HL-60 (cell line): ENCODE results near the gene NFIC.
"Not testable (repeated sequence)": the region's sequence is repeated elsewhere in the genome, so short reads cannot be mapped to it uniquely, and the experiment has no call there.

ENCODE experiments used
- DNase-seq, 2 experiments: peaks; one replicate each; pipeline ENCODE4 v3.0.0-alpha.2; 2010 to 2020; ENCODE audit warnings: low read depth in 1 of 2, low spot score in 1 of 2
- H3K27ac ChIP-seq: fragments of 250-450 bp; sonication (Bioruptor Pico); replicated peaks from 2 replicates; pipeline ENCODE4 v1.5.1; 2020; ENCODE audit warnings: mild to moderate bottlenecking, moderate library complexity
- H3K27me3 ChIP-seq: fragments of 250-450 bp; sonication (Bioruptor Pico); 2 replicates; pipeline ENCODE4 v1.5.1; 2021; ENCODE audit warnings: mild to moderate bottlenecking, moderate library complexity; ENCODE audit not compliant: insufficient read depth, poor library complexity, severe bottlenecking
- H3K4me3 ChIP-seq: replicated peaks from 2 replicates; pipeline ENCODE4 v1.5.1; 2011; ENCODE audit warnings: mild to moderate bottlenecking, control low read depth, low read length; ENCODE audit not compliant: insufficient read depth
- GABPA ChIP-seq: IDR thresholded peaks from 2 replicates; pipeline ENCODE4 v1.6.1; 2012; ENCODE audit warnings: low read depth
- POLR2AphosphoS5 ChIP-seq: IDR thresholded peaks from 2 replicates; pipeline ENCODE4 v1.6.1; 2012; ENCODE audit warnings: low read depth
- REST ChIP-seq: IDR thresholded peaks from 2 replicates; pipeline ENCODE4 v1.6.1; 2012; ENCODE audit warnings: low read depth; ENCODE audit not compliant: insufficient replicate concordance
- SPI1 ChIP-seq: IDR thresholded peaks from 2 replicates; pipeline ENCODE4 v1.6.1; 2012; ENCODE audit warnings: low read depth, mild to moderate bottlenecking, borderline replicate concordance
- TF ChIP-seq, protein P1 (sequence below): IDR thresholded peaks from one replicate; pipeline ENCODE4 v1.5.1; 2011; ENCODE audit warnings: low read length, control low read depth, inconsistent platforms; ENCODE audit not compliant: insufficient read depth

The NFIC gene

GRCh38 chr19:3345850-3346460 lies 20.4 kb upstream of the NFIC start:
- no peak overlapping the region for H3K27ac ChIP-seq
- H3K27me3 ChIP-seq, result no peaks in the 10 kb centered on the region
- no peak overlapping the region for H3K4me3 ChIP-seq
- no peak for TF ChIP-seq REST
- TF ChIP-seq GABPA, result no peak
- no peak for DNase-seq

- H3K27me3 ChIP-seq, result no peaks in the 10 kb centered on the region
- no peak for DNase-seq
- TF ChIP-seq, protein P1, sequence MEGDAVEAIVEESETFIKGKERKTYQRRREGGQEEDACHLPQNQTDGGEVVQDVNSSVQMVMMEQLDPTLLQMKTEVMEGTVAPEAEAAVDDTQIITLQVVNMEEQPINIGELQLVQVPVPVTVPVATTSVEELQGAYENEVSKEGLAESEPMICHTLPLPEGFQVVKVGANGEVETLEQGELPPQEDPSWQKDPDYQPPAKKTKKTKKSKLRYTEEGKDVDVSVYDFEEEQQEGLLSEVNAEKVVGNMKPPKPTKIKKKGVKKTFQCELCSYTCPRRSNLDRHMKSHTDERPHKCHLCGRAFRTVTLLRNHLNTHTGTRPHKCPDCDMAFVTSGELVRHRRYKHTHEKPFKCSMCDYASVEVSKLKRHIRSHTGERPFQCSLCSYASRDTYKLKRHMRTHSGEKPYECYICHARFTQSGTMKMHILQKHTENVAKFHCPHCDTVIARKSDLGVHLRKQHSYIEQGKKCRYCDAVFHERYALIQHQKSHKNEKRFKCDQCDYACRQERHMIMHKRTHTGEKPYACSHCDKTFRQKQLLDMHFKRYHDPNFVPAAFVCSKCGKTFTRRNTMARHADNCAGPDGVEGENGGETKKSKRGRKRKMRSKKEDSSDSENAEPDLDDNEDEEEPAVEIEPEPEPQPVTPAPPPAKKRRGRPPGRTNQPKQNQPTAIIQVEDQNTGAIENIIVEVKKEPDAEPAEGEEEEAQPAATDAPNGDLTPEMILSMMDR, result no peak
- no peak for TF ChIP-seq GABPA
- TF ChIP-seq SPI1, result no peak
- no peak for TF ChIP-seq REST
- TF ChIP-seq POLR2AphosphoS5, result no peak
- H3K27ac ChIP-seq, result no peak overlapping the region
- H3K4me3 ChIP-seq, result no peak overlapping the region
Measured at GRCh38 chr19:3346677-3347353, 19.6 kb upstream of the NFIC start.

DNA sequence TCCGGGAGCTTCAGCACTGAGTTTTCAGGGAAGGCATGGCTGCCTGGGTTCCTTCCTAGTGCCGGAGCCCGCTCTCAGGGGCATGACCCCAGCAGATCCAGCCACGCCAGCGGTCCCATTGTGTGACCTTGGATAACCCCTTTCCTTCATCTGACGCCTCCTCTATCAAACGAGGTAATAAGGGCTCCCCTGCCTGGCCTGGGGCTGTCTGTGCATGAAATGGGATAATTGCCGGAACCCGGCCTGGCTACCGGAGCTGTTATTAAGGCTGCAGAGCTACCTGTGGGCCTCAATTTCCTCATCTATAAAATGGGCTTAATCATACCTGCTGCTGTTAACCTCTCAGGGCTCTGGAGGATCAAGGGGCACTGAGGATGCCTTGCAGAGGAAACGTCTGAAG lies 18.3 kb upstream of the NFIC start:
- TF ChIP-seq GABPA, result no peak
- TF ChIP-seq, protein P1, result no peak
- no peak for TF ChIP-seq SPI1
- TF ChIP-seq REST, result no peak
- TF ChIP-seq POLR2AphosphoS5, result no peak
- no peak for DNase-seq
- no peak overlapping the region for H3K27ac ChIP-seq
- H3K27me3 ChIP-seq, result no peaks in the 10 kb centered on the region
- H3K4me3 ChIP-seq, result no peak overlapping the region

- not testable (repeated sequence) for H3K4me3 ChIP-seq, H3K27me3 ChIP-seq, DNase-seq, H3K27ac ChIP-seq
Measured at GRCh38 chr19:3348469-3348868, 17.9 kb upstream of the NFIC start.
